GM19372 (cell line): ENCODE measurements around the gene ZNF718.
"Not testable (repeated sequence)": the region's sequence is repeated elsewhere in the genome, so short reads cannot be mapped to it uniquely, and the experiment has no call there.

Source experiments
- ATAC-seq: cut with Tn5 transposase; IDR thresholded peaks from one replicate; pipeline ENCODE4 v1.9.1; 2021; ENCODE audit warnings: mild to moderate bottlenecking, low read depth, moderate library complexity; ENCODE audit not compliant: unreplicated experiment

The ZNF718 gene

DNA sequence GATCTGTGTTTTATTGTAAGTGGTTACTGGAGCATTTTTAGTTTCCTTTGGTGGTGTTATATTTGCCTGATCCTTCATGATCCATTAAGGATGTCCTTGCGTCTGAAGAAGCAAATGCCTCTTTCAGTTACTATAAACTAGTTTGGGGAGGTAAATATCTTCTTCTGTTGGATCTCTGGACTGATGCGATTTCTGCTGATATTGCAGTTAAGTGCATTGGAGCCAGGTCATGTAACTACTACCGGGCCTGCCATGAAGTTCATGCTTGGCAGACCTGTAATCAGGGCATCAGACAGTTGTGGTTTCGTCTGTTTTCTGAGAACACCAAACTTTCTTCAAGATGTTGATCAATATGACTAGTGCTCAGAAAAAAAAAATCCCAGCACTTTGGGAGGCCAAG lies 22.9 kb downstream of the ZNF718 start:
- no peak for ATAC-seq

GRCh38 chr4:161496-162284 lies 37.4 kb downstream of the ZNF718 start:
- no peak for ATAC-seq

GRCh38 chr4:169640-170039 lies 45.3 kb downstream of the ZNF718 start:
- not testable (repeated sequence) for ATAC-seq

- not testable (repeated sequence) for ATAC-seq
Measured at GRCh38 chr4:171318-171717, 47.0 kb downstream of the ZNF718 start.

- ATAC-seq: no peak
Measured at GRCh38 chr4:173666-174314, 49.5 kb downstream of the ZNF718 start.

DNA sequence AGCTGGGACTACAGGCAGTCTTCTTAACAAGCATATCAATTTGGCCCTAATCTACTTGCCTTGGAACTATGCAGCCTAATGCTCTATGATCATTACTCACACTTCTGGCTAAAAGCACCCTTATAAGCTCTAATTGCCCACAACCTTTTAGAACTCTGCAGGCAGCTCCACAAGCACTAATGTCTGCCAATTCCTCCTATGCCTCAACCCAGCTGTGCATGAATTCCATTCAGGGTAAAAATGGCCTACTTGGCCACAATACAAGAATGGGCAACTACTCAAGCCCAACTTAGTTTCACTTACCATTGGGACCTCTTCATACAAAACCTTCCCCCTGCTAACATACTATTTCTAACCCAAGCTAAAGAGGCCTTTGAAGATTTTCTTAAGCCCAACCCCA lies 51.7 kb downstream of the ZNF718 start:
- no peak for ATAC-seq

GRCh38 chr4:176995-177394 lies 52.7 kb downstream of the ZNF718 start:
- ATAC-seq: no peak

GRCh38 chr4:182225-182624 lies 57.9 kb downstream of the ZNF718 start:
- ATAC-seq: not testable (repeated sequence)

GRCh38 chr4:188091-188490 lies 63.8 kb downstream of the ZNF718 start:
- ATAC-seq: no peak

DNA sequence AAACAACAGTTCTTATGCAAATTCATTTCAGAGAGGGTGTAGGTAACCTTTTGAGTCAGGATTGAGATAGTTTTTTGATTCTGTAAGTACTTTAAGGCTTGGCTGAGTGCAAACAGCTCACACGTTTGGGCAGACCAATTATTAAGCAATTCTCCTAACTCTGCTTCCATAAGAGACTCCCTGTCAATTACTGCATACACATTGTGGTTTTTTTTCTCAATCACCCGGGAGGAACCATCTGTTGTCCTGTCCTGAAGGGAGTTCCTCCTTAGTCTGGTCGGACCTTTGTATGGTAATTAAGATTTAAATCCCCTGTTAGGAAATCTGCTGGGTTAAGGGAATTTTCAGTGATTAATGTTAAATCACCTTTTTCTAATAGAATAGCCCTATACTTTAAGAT lies 70.9 kb downstream of the ZNF718 start:
- not testable (repeated sequence) for ATAC-seq

DNA sequence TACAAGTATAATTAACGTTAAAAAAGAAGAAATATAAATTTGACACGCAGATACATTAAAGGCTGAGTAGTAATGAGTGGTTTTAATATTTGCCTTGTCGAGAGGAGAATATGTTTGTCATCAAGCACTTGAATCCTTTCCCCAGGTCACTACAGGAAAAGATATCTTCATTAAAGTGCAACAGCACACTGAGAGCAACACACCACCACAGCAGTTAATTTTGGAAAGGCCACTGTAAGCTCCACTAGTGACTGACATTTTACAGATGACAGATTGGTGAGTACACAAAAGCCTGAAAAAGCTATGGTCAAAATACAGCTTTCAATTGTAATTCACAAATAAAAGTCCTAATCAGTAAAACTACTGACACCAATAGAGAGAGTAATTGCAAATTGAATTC lies 76.6 kb downstream of the ZNF718 start:
- no peak for ATAC-seq

DNA sequence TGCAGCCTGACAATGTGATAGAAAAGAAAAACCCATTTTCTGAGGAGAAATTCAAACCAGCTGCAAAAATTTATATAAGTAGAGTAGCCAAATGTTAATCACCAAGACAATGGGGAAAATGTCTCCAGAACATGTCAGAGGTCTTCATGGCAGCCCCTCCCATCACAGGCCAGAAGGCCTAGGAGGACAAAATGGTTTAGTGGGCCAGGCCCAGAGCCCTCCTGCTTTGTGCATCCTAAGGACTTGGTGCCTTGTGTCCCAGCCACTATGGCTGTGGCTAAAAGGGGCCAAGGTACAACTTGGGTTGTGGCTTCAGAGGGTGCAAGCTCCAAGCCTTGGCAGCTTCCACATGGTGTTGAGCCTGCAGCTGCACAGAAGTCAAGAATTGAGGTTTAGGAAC lies 78.5 kb downstream of the ZNF718 start:
- not testable (repeated sequence) for ATAC-seq

DNA sequence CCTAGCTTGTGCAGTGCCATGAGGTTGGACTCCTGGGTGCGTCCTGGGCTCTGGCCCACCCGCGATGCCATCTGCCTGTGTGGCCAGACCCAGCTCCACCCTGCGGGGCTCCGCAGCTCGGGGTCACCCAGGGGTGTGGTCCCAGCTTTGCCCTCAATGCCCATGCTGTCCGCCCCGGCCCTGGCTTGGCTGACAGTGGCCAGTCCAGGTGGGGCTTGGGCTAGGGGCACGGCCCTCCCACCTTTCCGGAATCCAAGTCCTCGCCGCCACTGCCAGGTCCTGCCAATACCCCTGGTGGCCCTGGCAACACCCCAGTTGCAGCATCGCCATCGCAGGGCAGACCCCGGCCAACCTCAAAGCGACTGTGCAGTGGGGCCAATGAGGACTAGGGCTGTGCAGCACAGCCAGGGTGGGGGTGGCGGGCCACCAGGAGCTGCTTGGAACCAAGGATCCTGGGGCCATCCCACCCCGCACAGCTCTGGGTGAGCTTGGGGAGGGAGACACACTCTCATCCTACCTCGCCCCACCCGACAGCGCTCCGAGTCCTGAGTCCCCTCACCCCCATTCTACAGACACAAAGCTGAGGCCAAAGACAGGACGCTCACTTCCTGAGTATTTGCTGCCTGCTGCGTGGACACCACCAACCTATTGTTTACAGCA lies 80.9 kb downstream of the ZNF718 start:
- no peak for ATAC-seq

DNA sequence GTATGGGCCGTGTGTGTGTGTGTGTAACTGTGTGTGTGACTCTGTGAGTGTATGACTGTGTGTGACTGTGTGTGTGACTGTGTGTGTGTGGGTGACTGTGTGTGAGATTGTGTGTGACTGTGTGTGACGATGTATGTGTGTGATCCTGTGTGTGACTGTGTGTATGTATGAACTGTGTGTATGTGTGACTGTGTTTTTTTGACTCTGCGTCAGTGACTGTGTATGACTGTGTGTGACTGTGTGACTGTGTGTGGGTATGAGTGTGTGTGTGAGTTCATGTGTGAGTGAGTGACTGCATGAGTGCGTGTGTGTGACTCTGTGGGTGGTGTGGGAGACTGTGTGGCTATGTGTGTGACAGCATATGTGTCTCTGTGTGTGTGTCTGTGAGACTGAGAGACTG lies 81.8 kb downstream of the ZNF718 start:
- ATAC-seq: no peak

DNA sequence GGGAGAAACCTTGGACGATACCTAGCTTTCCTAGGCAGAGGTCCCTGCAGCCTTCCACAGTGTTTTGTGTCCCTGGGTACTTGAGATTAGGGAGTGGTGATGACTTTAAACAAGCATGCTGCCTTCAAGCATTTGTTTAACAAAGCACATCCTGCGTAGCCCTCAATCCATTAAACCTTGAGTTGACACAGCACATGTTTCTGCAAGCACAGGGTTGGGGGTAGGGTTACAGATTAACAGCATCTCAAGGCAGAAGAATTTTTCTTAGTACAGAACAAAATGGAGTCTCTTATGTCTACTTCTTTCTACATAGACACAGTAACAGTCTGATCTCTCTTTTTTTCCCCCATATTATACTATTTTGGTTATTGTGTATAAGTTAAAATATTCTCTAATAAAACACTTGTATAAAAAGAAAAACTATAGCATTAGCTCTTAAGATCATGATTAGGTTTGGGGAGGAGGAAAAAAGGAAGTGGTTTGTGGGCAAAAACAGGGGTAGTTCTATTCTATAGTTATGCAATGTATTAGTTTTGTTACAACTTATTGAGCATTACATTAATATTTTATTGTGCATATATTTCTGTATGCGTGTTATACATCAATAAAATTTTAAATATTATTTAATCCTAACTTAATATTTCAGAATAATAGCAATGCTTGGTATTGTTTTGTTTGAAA lies 84.3 kb downstream of the ZNF718 start:
- ATAC-seq: not testable (repeated sequence)

DNA sequence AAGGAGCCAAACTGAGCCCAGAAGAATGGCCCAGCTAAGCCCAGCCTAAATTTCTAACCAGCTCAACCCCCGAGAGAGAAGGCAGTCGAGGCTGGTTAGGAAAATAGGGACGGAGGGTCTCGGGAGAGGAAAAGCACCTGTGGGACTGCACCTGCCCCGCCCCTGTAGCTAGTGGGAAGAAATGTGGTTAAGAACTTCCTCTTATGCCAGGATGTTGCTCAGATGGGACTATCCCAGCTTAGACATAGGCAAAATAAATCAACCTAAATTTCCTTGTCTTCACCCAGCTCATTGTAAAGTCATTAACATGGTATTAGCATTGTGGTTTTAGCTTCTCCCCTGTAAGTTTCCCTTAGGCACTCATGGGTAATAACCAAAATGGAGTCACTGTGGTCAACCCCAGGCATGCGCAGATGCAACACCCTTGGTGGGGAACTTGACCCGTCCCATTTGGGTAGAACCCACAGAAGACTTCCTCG lies 86.8 kb downstream of the ZNF718 start:
- no peak for ATAC-seq

DNA sequence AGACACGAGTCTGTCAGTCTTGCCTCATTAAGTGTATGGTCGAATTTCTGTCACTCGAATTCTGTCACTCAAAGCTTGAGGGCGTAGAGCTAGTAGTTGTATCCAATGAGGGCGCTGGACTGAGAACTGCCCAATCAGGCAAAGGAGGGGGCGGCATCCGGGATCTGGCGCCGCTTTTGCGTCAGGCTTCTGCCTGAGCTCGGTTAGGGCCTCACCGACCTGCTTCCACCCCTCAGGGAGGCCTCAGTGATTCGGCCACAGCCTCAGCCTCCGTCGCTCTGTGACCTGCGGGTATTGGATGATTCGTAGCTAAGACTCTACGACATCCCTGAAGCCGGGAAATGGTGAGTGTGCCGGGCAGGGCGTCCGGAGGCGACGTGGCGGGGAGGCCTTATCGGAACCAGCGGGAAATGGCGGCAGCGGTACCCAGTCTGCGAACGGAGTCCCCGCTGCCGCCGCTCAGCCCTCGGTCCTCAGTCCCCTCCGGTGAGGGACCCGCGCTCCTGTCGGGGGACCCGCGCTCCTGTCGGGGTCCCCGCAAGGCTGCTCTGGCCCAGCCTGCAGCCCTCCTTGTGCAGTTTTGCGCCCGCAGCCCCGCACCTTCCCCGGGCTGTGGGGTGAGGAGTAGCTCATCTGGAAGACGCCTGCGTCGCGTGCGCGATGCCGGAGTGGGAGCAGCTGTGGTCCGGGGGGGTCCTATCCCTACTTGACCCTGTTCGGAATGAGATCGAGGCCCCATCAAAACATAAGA lies 88.3 kb downstream of the ZNF718 start:
- no peak for ATAC-seq

DNA sequence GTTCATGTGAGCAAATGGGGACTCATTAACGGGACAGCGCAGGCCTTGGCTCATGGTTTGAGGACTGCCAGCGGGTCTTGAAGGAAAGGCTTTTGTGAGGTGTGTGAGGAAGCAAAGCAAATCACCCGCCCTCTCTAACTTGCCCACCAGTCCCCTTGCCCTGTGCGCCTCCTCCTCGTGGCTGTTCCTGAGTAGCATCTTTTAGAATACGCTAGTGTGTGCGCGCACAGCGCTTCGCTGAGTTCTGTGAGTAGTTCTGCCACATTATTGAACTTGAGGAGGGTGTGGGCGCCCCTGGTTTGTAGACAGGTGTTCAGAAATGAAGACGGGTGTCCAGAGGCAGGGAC lies 88.9 kb downstream of the ZNF718 start:
- ATAC-seq: not testable (repeated sequence)
